Activated T-cell treated with anti-CD3 and anti-CD28 coated beads for 4 hours (primary cell): ENCODE measurements around the gene ATF7IP.
"Not testable (repeated sequence)": the region's sequence is repeated elsewhere in the genome, so short reads cannot be mapped to it uniquely, and the experiment has no call there.

ENCODE experiments used
- DNase-seq: peaks from one replicate; pipeline ENCODE4 v3.0.0-alpha.2; 2020

ATF7IP gene

GRCh38 chr12:14384783-14385638 lies 19.5 kb downstream of the ATF7IP start:
- DNase-seq = peak; percentile 23

- no peak for DNase-seq
Measured at GRCh38 chr12:14387219-14387871, 21.9 kb downstream of the ATF7IP start.

- DNase-seq = no peak
Measured at GRCh38 chr12:14390449-14390848, 25.0 kb downstream of the ATF7IP start.

GRCh38 chr12:14390870-14391530 lies 25.5 kb downstream of the ATF7IP start:
- no peak for DNase-seq

- no peak for DNase-seq
Measured at GRCh38 chr12:14393751-14394150, 28.3 kb downstream of the ATF7IP start.

- no peak for DNase-seq
Measured at GRCh38 chr12:14394317-14395073, 29.0 kb downstream of the ATF7IP start.

GRCh38 chr12:14395074-14395778 lies 29.7 kb downstream of the ATF7IP start:
- no peak for DNase-seq

GRCh38 chr12:14396071-14396470 lies 30.6 kb downstream of the ATF7IP start:
- DNase-seq = no peak

- DNase-seq = no peak
Measured at GRCh38 chr12:14399871-14400270, 34.4 kb downstream of the ATF7IP start.

GRCh38 chr12:14400599-14400998 lies 35.1 kb downstream of the ATF7IP start:
- DNase-seq = no peak

GRCh38 chr12:14401267-14401666 lies 35.8 kb downstream of the ATF7IP start:
- DNase-seq = not testable (repeated sequence)

GRCh38 chr12:14402697-14403096 lies 37.2 kb downstream of the ATF7IP start:
- no peak for DNase-seq

- no peak for DNase-seq
Measured at GRCh38 chr12:14403293-14403692, 37.8 kb downstream of the ATF7IP start.

- DNase-seq = no peak
Measured at GRCh38 chr12:14403711-14404196, 38.3 kb downstream of the ATF7IP start.

- DNase-seq = not testable (repeated sequence)
Measured at GRCh38 chr12:14405407-14405806, 39.9 kb downstream of the ATF7IP start.

- DNase-seq = no peak
Measured at GRCh38 chr12:14408208-14408607, 42.7 kb downstream of the ATF7IP start.

- DNase-seq = no peak
Measured at GRCh38 chr12:14410177-14410576, 44.7 kb downstream of the ATF7IP start.

GRCh38 chr12:14410841-14411569 lies 45.5 kb downstream of the ATF7IP start:
- DNase-seq = no peak

GRCh38 chr12:14416658-14417057 lies 51.2 kb downstream of the ATF7IP start:
- DNase-seq = no peak

- peak; percentile 50 for DNase-seq
Measured at GRCh38 chr12:14417715-14418114, 52.2 kb downstream of the ATF7IP start.

- no peak for DNase-seq
Measured at GRCh38 chr12:14418451-14418890, 53.0 kb downstream of the ATF7IP start.
